Frontal cortex (tissue), 4 donors: ENCODE results near the gene ECE1. TPM values are rescaled to one million over a fixed set of nuclear protein-coding genes. Genes with fewer than 3 reads are reported as not detected.
"Not testable (repeated sequence)": the region's sequence is repeated elsewhere in the genome, so short reads cannot be mapped to it uniquely, and the experiment has no call there.

Experiments
- DNase-seq, 2 donors: peaks; one replicate each; pipeline ENCODE4 v3.0.0; 2012; ENCODE audit warnings: low spot score in 2 of 2
- FAIRE-seq: peaks from 2 replicates; lab custom pipeline; 2012; peaks lifted over from hg19 to GRCh38; lab: Jason Lieb, UNC
- total RNA-seq: library from RNA; depleted of rRNA; stranded (reverse); fragments of >200 nt; gene quantifications from one replicate; pipeline ENCODE4 v1.2.3, GENCODE V29; 2014
- donor health status: control.
- donor health status: control.
- donor health status: control.

Gene ECE1
- total RNA-seq, 1 donor from 2014 or later: 8.2 TPM

- no peak for DNase-seq
- FAIRE-seq: no peak
Measured at GRCh38 chr1:21294266-21294989, 4.2 kb upstream of the ECE1 start.

- DNase-seq (no peak), FAIRE-seq (no peak)
Measured at GRCh38 chr1:21293537-21294265, 3.4 kb upstream of the ECE1 start.

GRCh38 chr1:21292984-21293536, 2.8 kb upstream of the ECE1 start:
- DNase-seq: no peak
- no peak for FAIRE-seq

GRCh38 chr1:21292503-21292983, 2.3 kb upstream of the ECE1 start:
- no peak for FAIRE-seq
- DNase-seq: no peak

- FAIRE-seq: no peak
- no peak for DNase-seq
Measured at GRCh38 chr1:21291964-21292363, 1.7 kb upstream of the ECE1 start.

GRCh38 chr1:21291184-21291583, 921 bp upstream of the ECE1 start:
- FAIRE-seq: no peak
- DNase-seq: no peak

- no peak for FAIRE-seq
Measured at GRCh38 chr1:21290546-21290944, 282 bp upstream of the ECE1 start.

GRCh38 chr1:21289127-21289526, 1.1 kb downstream of the ECE1 start:
- FAIRE-seq: no peak
- no peak for DNase-seq

More at GRCh38 chr1:21290546-21290944, 282 bp upstream of the ECE1 start:
- no peak for DNase-seq

- FAIRE-seq (no peak), DNase-seq (no peak)
Measured at GRCh38 chr1:21287905-21288514, 2.3 kb downstream of the ECE1 start.

- FAIRE-seq, DNase-seq: not testable (repeated sequence)
Measured at GRCh38 chr1:21285386-21285785, 4.9 kb downstream of the ECE1 start.

- FAIRE-seq (no peak), DNase-seq (no peak)
Measured at GRCh38 chr1:21285055-21285372, 5.2 kb downstream of the ECE1 start.

- DNase-seq (peak in 1 of 2 donors; percentile 49), FAIRE-seq (no peak)
Measured at GRCh38 chr1:21284206-21285054, 5.8 kb downstream of the ECE1 start.

- FAIRE-seq (no peak), DNase-seq (no peak)
Measured at GRCh38 chr1:21283524-21283923, 6.7 kb downstream of the ECE1 start.

GRCh38 chr1:21282020-21282419, 8.2 kb downstream of the ECE1 start:
- DNase-seq, FAIRE-seq: not testable (repeated sequence)

GRCh38 chr1:21280482-21280881, 9.8 kb downstream of the ECE1 start:
- DNase-seq: no peak
- FAIRE-seq: no peak

GRCh38 chr1:21280011-21280471, 10.2 kb downstream of the ECE1 start:
- no peak for FAIRE-seq

GRCh38 chr1:21278860-21279845, 11.1 kb downstream of the ECE1 start:
- FAIRE-seq: no peak
- DNase-seq: no peak

More at GRCh38 chr1:21280011-21280471, 10.2 kb downstream of the ECE1 start:
- DNase-seq: no peak

- no peak for DNase-seq
Measured at GRCh38 chr1:21278208-21278859, 11.9 kb downstream of the ECE1 start.

More at GRCh38 chr1:21278208-21278859, 11.9 kb downstream of the ECE1 start:
- FAIRE-seq: no peak
